ENCODE data around the gene SDF2.
A peak's percentile ranks its signal among the peaks of the same experiment; 100 is the strongest.
"Not testable (repeated sequence)": the region's sequence is repeated elsewhere in the genome, so short reads cannot be mapped to it uniquely, and the experiment has no call there.

The SDF2 gene

GRCh38 chr17:28684963-28685362, 23.3 kb upstream of the SDF2 start:
- peak; percentile 22 for DNase-seq (ENCODE audit: low read depth)

- no peak for DNase-seq (ENCODE audit: low read depth)
Measured at GRCh38 chr17:28682655-28683054, 20.9 kb upstream of the SDF2 start.

DNA sequence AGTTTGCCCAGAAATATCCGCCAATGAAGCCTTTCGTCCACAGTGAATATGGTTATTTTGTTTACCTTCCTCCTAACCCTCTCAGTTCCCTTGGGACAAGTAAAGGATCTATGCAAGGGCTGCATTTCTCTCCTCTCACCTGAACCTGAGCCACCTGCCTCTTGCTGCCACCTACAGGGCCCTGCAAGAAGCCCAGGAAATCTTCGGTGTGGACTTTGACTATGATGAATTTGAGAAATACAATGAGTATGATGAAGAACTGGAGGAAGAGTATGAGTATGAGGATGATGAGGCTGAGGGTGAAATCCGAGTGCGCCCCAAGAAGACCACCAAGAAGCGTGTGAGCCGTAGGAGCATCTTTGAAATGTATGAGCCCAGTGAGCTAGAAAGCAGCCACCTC, 14.3 kb upstream of the SDF2 start:
- no peak for DNase-seq (ENCODE audit: low read depth)

GRCh38 chr17:28675490-28675889, 13.8 kb upstream of the SDF2 start:
- DNase-seq (ENCODE audit: low read depth) = peak; percentile 39

DNA sequence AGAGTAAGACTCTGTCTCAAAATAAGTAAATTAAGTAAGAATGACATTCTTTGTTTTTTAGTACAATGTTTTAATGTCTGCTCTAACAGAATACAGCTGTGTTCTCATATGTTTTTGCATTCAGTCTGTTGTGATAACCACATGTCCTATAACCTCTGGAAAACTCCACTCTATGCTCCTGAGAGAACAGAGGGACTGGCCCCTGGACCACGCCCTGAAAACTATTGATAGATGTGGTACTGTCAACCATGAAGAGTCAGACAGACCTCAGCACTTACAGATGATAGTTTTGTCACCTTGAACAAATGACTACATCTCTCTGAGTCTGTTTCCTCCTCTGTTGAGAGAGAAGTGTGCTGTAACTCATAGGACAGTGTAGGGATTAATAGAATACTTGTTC, 8.2 kb upstream of the SDF2 start:
- no peak for DNase-seq (ENCODE audit: low read depth)

GRCh38 chr17:28667870-28668269, 6.2 kb upstream of the SDF2 start:
- no peak for DNase-seq (ENCODE audit: low read depth)

DNA sequence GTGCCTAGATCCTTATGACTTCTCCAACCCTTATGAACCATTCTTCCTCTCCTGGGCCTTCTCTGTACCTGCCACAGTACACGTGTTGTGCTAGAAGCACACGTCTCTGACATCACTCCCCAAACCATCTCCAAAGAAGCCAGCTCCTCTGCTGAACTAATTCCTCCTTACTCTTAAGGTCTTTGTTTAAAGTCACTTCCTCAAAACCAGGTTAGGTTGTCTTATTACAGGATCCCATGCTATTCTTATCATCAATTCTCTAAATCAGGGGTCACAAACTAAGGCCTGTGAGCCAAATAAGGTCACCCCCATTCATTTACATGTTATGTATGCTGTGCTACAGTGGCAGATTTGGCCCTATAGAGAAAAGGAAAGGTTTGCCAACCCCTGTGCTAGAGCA, 4.3 kb upstream of the SDF2 start:
- DNase-seq (ENCODE audit: low read depth) = no peak

- DNase-seq (ENCODE audit: low read depth) = no peak
Measured at GRCh38 chr17:28663723-28664122, 2.0 kb upstream of the SDF2 start.

DNA sequence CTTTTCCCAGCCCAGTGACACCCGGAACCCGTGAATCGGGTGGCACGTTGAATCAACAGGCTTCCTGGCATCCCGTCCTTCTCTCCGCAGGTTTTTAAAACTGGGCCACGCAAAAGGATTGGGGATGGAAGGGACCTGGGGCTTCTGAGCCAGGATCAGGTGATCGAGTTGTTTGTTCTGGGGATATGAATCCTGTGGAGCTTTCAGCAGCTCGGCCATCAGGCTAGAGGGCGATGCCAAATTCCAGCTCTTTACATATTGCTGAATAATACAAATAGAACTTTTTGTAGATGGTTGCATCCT, 772 bp upstream of the SDF2 start:
- DNase-seq (ENCODE audit: low read depth) = no peak

GRCh38 chr17:28659497-28659881, 2.2 kb downstream of the SDF2 start:
- not testable (repeated sequence) for DNase-seq (ENCODE audit: low read depth)

- DNase-seq (ENCODE audit: low read depth) = not testable (repeated sequence)
Measured at GRCh38 chr17:28658766-28659496, 2.8 kb downstream of the SDF2 start.

DNA sequence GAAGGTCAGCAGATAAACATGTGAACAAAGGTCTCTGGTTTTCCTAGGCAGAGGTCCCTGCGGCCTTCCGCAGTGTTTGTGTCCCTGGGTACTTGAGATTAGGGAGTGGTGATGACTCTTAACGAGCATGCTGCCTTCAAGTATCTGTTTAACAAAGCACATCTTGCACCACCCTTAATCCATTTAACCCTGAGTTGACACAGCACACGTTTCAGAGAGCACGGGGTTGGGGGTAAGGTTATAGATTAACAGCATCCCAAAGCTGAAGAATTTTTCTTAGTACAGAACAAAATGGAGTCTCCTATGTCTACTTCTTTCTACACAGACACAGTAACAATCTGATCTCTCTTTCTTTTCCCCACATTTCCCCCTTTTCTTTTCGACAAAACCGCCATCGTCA, 3.4 kb downstream of the SDF2 start:
- not testable (repeated sequence) for DNase-seq (ENCODE audit: low read depth)

- no peak for DNase-seq (ENCODE audit: low read depth)
Measured at GRCh38 chr17:28657756-28658155, 4.0 kb downstream of the SDF2 start.

GRCh38 chr17:28655160-28655559, 6.5 kb downstream of the SDF2 start:
- no peak for DNase-seq (ENCODE audit: low read depth)

- DNase-seq (ENCODE audit: low read depth) = no peak
Measured at GRCh38 chr17:28648698-28649097, 13.0 kb downstream of the SDF2 start.

- no peak for DNase-seq (ENCODE audit: low read depth)
Measured at GRCh38 chr17:28646039-28646754, 15.5 kb downstream of the SDF2 start.

GRCh38 chr17:28645576-28645939, 16.1 kb downstream of the SDF2 start:
- DNase-seq (ENCODE audit: low read depth) = no peak

- DNase-seq (ENCODE audit: low read depth) = peak; percentile 92
Measured at GRCh38 chr17:28644787-28645575, 16.7 kb downstream of the SDF2 start, which contains the start of gene BLTP2. TSS of gene BLTP2 (minus strand) at chr17:28645158. CDS start at chr17:28645056, 102 bp downstream.

DNA sequence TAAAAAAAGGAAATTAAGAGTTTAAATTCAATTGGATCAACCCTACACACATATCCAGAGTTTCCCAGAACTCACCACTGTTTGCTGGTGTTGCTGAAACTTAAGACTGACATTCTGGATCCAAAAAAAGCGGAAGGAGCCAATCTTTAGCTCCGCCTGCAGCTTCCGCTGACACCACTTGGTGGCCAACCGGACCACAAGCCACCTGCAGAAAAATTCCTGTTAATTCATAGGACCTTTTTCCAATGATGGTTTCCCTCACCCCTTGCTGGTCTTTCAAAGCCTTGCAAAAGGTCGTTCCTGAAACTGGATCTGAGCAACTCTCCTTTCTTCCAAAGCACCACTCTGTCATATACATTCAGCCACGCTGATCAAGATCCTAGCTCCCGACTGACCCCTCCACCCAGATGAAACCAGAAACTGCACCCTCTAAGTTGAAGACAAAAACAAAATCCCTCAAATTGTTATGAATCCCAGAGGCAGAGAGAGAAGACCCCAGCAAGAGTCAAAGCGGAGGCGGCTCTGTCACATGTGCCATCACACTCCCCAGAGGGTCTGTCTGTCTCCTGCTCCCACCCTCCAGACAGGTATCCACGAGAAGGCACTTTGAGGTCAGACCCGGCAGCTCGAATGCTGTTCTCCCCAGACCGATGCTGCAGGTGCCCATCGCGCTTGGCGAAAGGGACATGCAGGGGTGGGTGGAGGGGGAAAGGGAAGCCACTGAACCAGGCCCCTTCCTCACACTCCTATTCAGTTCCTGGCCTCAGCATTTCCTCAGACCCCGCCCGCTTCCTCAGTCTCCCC, 17.5 kb downstream of the SDF2 start:
- peak; percentile 21 for DNase-seq (ENCODE audit: low read depth)

DNA sequence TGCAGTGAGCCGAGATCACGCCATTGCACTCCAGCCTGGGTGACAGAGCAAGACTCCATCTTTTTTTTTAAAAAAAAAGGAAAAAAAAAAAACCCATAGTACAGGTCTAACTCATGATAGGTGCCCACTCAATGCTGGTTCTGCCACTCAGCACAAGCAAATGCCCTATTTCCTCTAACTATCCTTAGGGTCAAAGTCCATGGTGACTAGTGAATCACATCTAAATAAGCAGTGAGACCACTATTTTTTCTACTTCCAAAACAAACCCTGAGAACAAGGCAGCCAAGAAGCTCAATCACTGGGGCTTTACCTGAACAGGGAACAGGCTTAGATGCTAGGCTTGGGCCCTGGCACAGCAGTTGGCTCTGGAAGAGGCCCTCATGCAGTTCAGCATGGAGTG, 20.1 kb downstream of the SDF2 start:
- DNase-seq (ENCODE audit: low read depth) = no peak

- no peak for DNase-seq (ENCODE audit: low read depth)
Measured at GRCh38 chr17:28635506-28635905, 26.2 kb downstream of the SDF2 start.

GRCh38 chr17:28634206-28634865, 27.4 kb downstream of the SDF2 start:
- no peak for DNase-seq (ENCODE audit: low read depth)

Measured in fibroblast of the conjunctiva (primary cell).